Activated CD4-positive, alpha-beta T cell treated with anti-CD3 and anti-CD28 coated beads, Interleukin-2, amount 50 U/mL, for 4 hours (primary cell): ENCODE measurements around the gene MPV17L.
"Not testable (repeated sequence)": the region's sequence is repeated elsewhere in the genome, so short reads cannot be mapped to it uniquely, and the experiment has no call there.

ENCODE experiments used
- DNase-seq, 2 experiments: peaks; one replicate each; pipeline ENCODE4 v3.0.0-alpha.2; 2020

The MPV17L gene

GRCh38 chr16:15415511-15415985 is 20.0 kb downstream of the MPV17L start:
- no peak for DNase-seq

- DNase-seq: no peak
These were observed 21.6 kb downstream of the MPV17L start for GRCh38 chr16:15417197-15417596.

GRCh38 chr16:15418206-15418605 is 22.7 kb downstream of the MPV17L start:
- DNase-seq: no peak

- DNase-seq: not testable (repeated sequence)
These were observed 26.1 kb downstream of the MPV17L start for GRCh38 chr16:15421696-15422095.

GRCh38 chr16:15422222-15422621 is 26.7 kb downstream of the MPV17L start:
- no peak for DNase-seq

- no peak for DNase-seq
These were observed 30.3 kb downstream of the MPV17L start for GRCh38 chr16:15425861-15426260.

GRCh38 chr16:15426796-15427195 is 31.2 kb downstream of the MPV17L start:
- DNase-seq: no peak

- peak; percentile 50 to 55 for DNase-seq
These were observed 32.2 kb downstream of the MPV17L start for GRCh38 chr16:15427648-15428239.

GRCh38 chr16:15430884-15431283 is 35.3 kb downstream of the MPV17L start:
- not testable (repeated sequence) for DNase-seq

GRCh38 chr16:15434079-15434424 is 38.5 kb downstream of the MPV17L start:
- peak in 1 of 2 experiments; percentile 4 for DNase-seq

GRCh38 chr16:15434425-15435215 is 39.1 kb downstream of the MPV17L start, which contains the start of gene BMERB1:
Gene BMERB1, plus strand, starts transcription at chr16:15434588. Its CDS starts 66 bp downstream, at chr16:15434654.
- peak; percentile 29 to 31 for DNase-seq

GRCh38 chr16:15435216-15435864 is 39.8 kb downstream of the MPV17L start:
- DNase-seq: no peak

GRCh38 chr16:15439102-15439501 is 43.5 kb downstream of the MPV17L start:
- no peak for DNase-seq

GRCh38 chr16:15439521-15439920 is 44.0 kb downstream of the MPV17L start:
- no peak for DNase-seq

- DNase-seq: no peak
These were observed 45.3 kb downstream of the MPV17L start for GRCh38 chr16:15440852-15441251.

GRCh38 chr16:15442140-15442539 is 46.6 kb downstream of the MPV17L start:
- DNase-seq: not testable (repeated sequence)

GRCh38 chr16:15443753-15444152 is 48.2 kb downstream of the MPV17L start:
- DNase-seq: no peak

GRCh38 chr16:15444264-15444663 is 48.7 kb downstream of the MPV17L start:
- no peak for DNase-seq

- no peak for DNase-seq
These were observed 49.9 kb downstream of the MPV17L start for GRCh38 chr16:15445450-15445849.

GRCh38 chr16:15446901-15447300 is 51.3 kb downstream of the MPV17L start:
- no peak for DNase-seq

GRCh38 chr16:15450624-15451023 is 55.1 kb downstream of the MPV17L start:
- no peak for DNase-seq

GRCh38 chr16:15451098-15451731 is 55.7 kb downstream of the MPV17L start:
- no peak for DNase-seq

GRCh38 chr16:15452246-15452855 is 56.8 kb downstream of the MPV17L start:
- no peak for DNase-seq
